Glomerular endothelial cell (primary cell): ENCODE results near the gene ESR1. TPM values are rescaled to one million over a fixed set of nuclear protein-coding genes. Genes with fewer than 3 reads are reported as not detected.
"Not testable (repeated sequence)": the region's sequence is repeated elsewhere in the genome, so short reads cannot be mapped to it uniquely, and the experiment has no call there.

Experiments
- DNase-seq: peaks from one replicate; pipeline ENCODE4 v3.0.0-alpha.2; 2011; ENCODE audit warnings: low read depth, low spot score; ENCODE audit errors: extremely low read depth
- total RNA-seq: library from RNA; depleted of rRNA; stranded (reverse); fragments of >200 nt; gene quantifications from 2 replicates; pipeline ENCODE4 v1.2.3, GENCODE V29; 2015

The ESR1 gene
- total RNA-seq, 1 donor from 2014 or later = not detected

DNA sequence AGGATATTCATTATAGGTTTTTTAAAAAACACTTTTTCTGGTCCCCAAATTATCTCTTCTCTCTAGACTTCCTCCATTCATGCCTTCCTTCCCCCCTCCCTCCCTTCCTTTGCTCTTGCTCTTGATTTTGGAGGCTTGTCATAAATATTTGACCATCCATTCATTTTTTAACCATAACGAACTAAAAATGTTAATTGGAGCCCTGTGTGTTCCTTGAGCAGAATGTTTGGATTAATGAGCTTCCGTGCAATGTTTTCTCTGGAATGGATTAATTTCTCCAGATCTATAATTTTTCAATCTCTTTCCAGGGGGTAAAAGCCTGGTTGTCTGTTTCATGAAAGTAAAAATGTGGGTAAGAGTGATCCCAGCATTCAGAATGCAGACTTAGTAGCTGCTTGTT is 155.5 kb downstream of the ESR1 start:
- DNase-seq = no peak

DNA sequence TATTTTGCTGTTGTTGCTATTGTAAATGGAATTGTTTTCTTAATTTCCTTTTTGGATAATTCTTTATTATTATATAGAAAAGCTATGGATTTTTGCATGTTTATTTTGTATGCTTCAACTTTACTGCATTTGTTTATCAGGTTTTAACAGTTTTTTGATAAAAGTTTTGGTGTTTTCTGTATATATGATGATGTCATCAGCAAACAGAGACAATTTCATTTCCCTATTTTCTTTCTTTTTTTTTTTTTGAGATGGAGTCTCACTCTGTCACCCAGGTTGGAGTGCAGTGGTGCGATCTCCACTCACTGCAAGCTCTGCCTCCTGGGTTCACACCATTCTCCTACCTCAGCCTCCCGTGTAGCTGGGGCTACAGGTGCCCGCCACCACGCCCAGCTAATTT is 156.9 kb downstream of the ESR1 start:
- DNase-seq = not testable (repeated sequence)

DNA sequence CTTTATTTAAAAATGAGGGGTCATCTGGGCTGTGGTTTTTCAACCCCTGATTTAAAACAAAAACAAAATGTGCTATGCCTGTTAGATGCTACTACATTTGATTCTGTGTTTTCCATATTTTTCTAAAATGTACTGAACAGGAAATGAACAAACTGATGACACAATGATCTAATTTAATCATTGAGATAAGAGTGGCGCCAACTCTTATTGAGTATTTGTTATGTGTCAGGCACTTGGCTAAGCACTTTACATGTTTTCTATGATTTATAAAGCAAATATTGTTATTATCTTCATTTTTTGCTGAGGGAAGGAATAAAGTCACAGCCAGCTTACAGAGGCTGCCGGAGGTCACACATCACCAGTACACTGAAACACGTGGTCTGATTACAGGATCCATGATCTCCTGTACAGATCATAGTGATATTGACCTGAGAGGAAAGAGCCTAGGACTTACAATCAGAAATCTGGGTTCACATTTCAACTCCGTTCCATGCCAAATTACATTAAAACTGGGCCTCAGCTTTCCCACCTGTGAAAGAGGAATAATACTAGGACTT is 166.7 kb downstream of the ESR1 start:
- no peak for DNase-seq

GRCh38 chr6:151975795-151976194 is 168.3 kb downstream of the ESR1 start:
- no peak for DNase-seq

- not testable (repeated sequence) for DNase-seq
Observed at GRCh38 chr6:151988199-151988598, 180.7 kb downstream of the ESR1 start.

GRCh38 chr6:151992091-151992490 is 184.6 kb downstream of the ESR1 start:
- DNase-seq = no peak

DNA sequence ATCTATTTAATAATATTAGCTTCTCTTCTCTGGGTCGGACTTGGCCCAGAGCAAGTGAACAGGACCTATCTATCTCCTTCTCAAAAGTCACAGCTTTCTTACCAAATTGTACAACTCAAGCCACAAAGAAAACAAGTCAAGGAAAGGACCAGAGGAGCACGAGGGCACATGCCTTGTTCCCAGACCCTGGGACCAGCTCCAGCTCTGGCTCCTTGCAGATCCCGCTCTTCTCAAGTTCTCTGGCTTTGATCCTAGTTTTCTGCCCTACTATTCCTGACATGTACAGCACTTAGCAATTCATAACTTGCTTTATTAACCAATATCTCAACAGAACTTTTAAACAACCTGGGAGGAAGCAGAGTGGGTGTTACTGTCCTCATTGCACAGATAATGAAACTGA is 185.9 kb downstream of the ESR1 start:
- no peak for DNase-seq

- no peak for DNase-seq
Observed at GRCh38 chr6:151998784-151999183, 191.3 kb downstream of the ESR1 start.

DNA sequence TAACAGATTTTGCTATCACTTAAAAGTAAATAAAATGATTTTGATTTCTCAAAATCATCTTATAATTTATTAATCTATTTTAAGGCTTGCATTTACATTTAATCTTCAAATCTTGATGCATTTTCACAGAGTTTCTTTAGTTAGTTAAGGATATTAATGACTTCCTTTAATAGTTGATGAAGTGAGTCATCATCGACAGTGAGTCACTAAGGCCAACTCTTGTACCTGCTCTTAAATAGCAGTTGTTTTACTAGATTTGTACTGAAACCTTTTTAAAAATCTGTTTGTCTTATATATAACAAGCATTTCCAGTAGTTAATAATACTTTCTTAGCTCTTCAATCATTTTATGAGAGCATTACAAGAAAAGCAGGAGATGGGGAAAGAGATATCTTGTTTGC is 191.7 kb downstream of the ESR1 start:
- no peak for DNase-seq

- no peak for DNase-seq
Observed at GRCh38 chr6:152001408-152001807, 193.9 kb downstream of the ESR1 start.

DNA sequence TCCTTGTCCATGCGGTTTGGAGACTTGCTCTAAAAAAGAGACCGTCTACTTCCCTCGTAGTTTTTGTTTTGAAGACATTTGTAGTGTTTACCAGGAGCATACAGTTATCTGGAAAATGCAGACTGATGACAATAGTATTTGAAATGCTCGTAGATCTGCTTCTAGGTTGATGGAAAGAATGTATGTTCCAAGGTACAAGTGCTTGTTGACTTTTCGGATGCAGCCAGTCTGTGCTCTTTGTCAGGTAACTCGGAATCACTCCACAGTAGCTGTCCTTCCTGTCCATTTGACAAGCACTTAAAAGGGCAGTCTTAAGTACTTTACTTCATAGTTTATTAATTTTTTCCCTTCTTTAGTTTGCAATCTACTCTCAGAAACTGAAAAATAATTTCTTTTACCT is 194.8 kb downstream of the ESR1 start:
- no peak for DNase-seq

DNA sequence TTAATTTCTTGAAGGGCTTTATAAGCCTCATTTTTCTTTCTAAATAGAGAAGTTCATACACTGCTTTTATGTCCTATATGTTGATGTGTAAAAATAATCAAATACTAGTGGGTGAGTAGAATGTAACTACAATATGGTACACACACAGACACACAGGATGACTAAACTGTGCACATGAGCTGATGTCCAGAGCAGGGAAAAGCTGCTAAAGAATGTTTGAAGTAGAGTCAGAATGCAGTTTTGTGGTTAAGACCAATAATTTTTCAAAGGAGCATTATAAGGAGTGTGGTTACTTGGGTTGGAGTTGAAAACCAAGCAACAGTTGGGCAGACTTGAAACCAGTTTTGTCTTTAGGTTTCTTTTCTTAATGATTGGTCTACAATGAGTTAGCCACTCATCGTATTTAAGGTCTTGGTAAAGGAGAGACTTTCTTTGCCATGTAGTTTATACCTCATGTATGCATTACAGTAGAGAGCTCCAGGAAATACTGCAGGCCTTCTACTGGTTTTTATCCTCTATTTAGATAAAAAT is 196.6 kb downstream of the ESR1 start:
- DNase-seq = no peak

- DNase-seq = no peak
Observed at GRCh38 chr6:152004896-152005295, 197.4 kb downstream of the ESR1 start.

- DNase-seq = no peak
Observed at GRCh38 chr6:152008779-152009178, 201.3 kb downstream of the ESR1 start.

GRCh38 chr6:152012227-152012626 is 204.7 kb downstream of the ESR1 start:
- DNase-seq = no peak

GRCh38 chr6:152018876-152019275 is 211.4 kb downstream of the ESR1 start:
- no peak for DNase-seq

- DNase-seq = no peak
Observed at GRCh38 chr6:152022303-152022702, 214.8 kb downstream of the ESR1 start.

- no peak for DNase-seq
Observed at GRCh38 chr6:152023613-152024012, 216.1 kb downstream of the ESR1 start.

DNA sequence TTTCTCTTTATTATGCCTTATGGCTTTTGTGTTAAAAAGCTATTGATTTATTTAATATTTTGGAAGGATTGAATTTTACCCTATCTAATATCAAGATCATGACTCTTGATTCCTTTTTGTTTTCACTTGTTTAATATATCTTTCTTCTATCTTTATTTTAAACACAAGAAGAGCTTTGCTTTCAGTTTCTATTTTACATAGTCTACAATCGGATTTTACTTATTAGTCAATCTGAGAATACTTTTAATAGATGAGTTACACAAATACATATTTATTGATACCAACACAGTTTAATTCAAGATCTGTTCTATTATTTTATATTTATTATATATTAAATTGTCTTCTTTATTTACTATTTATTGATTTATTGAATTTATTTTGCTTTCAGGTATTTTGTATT is 218.8 kb downstream of the ESR1 start:
- no peak for DNase-seq

DNA sequence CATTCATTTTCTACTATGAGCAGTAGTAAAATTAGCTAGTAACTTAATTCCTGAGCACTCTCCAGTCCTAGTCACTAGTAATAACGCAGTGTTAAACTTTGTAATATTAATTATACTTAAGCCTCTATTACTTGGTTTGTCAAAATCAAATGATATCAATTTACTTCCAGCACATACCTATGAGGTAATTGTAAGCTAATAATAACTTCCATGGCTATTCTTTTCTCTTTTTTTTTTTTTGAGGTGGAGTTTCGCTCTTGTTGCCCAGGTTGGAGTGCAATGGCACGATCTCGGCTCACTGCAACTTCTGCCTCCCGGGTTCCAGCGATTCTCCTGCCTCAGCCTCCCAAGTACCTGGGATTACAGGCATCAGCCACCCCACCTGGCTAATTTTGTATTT is 219.3 kb downstream of the ESR1 start:
- not testable (repeated sequence) for DNase-seq

DNA sequence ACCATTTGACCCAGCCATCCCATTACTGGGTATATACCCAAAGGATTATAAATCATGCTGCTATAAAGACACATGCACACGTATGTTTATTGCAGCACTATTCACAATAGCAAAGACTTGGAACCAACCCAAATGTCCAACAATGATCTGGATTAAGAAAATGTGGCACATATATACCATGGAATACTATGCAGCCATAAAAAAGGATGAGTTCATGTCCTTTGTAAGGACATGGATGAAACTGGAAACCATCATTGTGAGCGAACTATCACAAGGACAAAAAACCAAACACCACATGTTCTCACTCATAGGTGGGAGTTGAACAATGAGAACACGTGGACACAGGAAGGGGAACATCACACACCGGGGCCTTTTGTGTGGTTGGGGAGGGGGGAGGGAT is 226.3 kb downstream of the ESR1 start:
- not testable (repeated sequence) for DNase-seq

GRCh38 chr6:152034631-152035030 is 227.1 kb downstream of the ESR1 start:
- DNase-seq = no peak

- DNase-seq = no peak
Observed at GRCh38 chr6:152046118-152046517, 238.6 kb downstream of the ESR1 start.
